Calu3 (cell line): ENCODE results near the gene RRP36. TPM values are rescaled to one million over a fixed set of nuclear protein-coding genes. Genes with fewer than 3 reads are reported as not detected.

Source experiments
- BruUV-seq: library from RNA; stranded (reverse); fragments of 400-500 nt; replicated peaks from 2 replicates; lab custom pipeline; 2021; lab: Mats Ljungman, UMichigan
- CTCF ChIA-PET: fragments of 300-600 bp; sonication (Branson Sonifier 250); formaldehyde crosslinking; loops from one replicate; lab custom pipeline; 2022; ENCODE audit warnings: antibody characterized with exemption; lab: Charles Lee
- DNase-seq: peaks from one replicate; pipeline ENCODE4 v3.0.0; 2022
- H3K27ac Mint-ChIP-seq: one replicate; pipeline ENCODE4 v1.8.0; 2022; ENCODE audit warnings: mixed read lengths; ENCODE audit not compliant: unreplicated experiment
- H3K27me3 Mint-ChIP-seq: one replicate; pipeline ENCODE4 v1.8.0; 2022; ENCODE audit warnings: mixed read lengths; ENCODE audit not compliant: unreplicated experiment
- H3K36me3 Mint-ChIP-seq: one replicate; pipeline ENCODE4 v1.8.0; 2022; ENCODE audit warnings: mild to moderate bottlenecking, moderate library complexity, mixed read lengths; ENCODE audit not compliant: insufficient read depth, unreplicated experiment
- H3K4me1 Mint-ChIP-seq: one replicate; pipeline ENCODE4 v1.8.0; 2022; ENCODE audit warnings: mild to moderate bottlenecking, low read depth, mixed read lengths; ENCODE audit not compliant: unreplicated experiment
- H3K4me3 Mint-ChIP-seq: one replicate; pipeline ENCODE4 v1.8.0; 2022; ENCODE audit warnings: mild to moderate bottlenecking, low read depth, moderate library complexity, mixed read lengths; ENCODE audit not compliant: unreplicated experiment
- H3K9me3 Mint-ChIP-seq: one replicate; pipeline ENCODE4 v1.8.0; 2022; ENCODE audit warnings: low read depth, mixed read lengths; ENCODE audit not compliant: unreplicated experiment
- CTCF ChIP-seq: fragments of 200-600 bp; IDR thresholded peaks from one replicate; pipeline ENCODE4 v1.8.0; 2022; ENCODE audit warnings: antibody characterized with exemption; ENCODE audit not compliant: unreplicated experiment
- intact Hi-C: fragments of 100-400 bp; cut with micrococcal nuclease; formaldehyde crosslinking; loops from one replicate; pipeline ENCODE4 v1.10.0; 2022; ENCODE audit not compliant: unreplicated experiment
- total RNA-seq: library from RNA; stranded (reverse); gene quantifications from 2 replicates; pipeline ENCODE4 v1.2.3, GENCODE V29; 2022

Gene RRP36
- total RNA-seq, 1 experiment from 2014 or later = 101 TPM

GRCh38 chr6:43009124-43009523 is 12.3 kb upstream of the RRP36 start:
- no peak overlapping the region for H3K4me3 Mint-ChIP-seq
- no peaks in the 10 kb centered on the region for H3K9me3 Mint-ChIP-seq
- no peak overlapping the region for H3K27ac Mint-ChIP-seq
- CTCF ChIA-PET = interaction anchor here (1.0 kb wide), 1 partner anchor 25 kb away, joined by 3 read pairs; the partner anchor contains the start of gene PPP2R5D
- H3K27me3 Mint-ChIP-seq = no peaks in the 10 kb centered on the region
- peaks cover 32% of the 10 kb centered on the region for H3K36me3 Mint-ChIP-seq
- no TSS peak for BruUV-seq
- intact Hi-C loops = loop anchor here (2.0 kb wide), 1 partner anchor 134 kb away; no protein-coding TSS in a partner anchor
- H3K4me1 Mint-ChIP-seq = peaks cover 19% of the 10 kb centered on the region
- DNase-seq = peak; percentile 68
- TF ChIP-seq CTCF = peak; percentile 68

GRCh38 chr6:43011207-43011606 is 10.2 kb upstream of the RRP36 start:
- intact Hi-C loops = no loop called here
- DNase-seq = no peak
- Mint-ChIP-seq H3K9me3 (no peaks in the 10 kb centered on the region), H3K27me3 (no peaks in the 10 kb centered on the region), H3K36me3 (peaks cover 36% of the 10 kb centered on the region), H3K4me1 (peaks cover 28% of the 10 kb centered on the region), H3K4me3 (no peak overlapping the region), H3K27ac (no peak overlapping the region)
- no TSS peak for BruUV-seq
- TF ChIP-seq CTCF = no peak
- CTCF ChIA-PET = interaction anchor here (0.6 to 1.4 kb wide), 3 partner anchors 10 to 292 kb away, joined by 3 to 6 read pairs (median 5); no protein-coding TSS in a partner anchor

GRCh38 chr6:43012364-43012763 is 9.1 kb upstream of the RRP36 start:
- Mint-ChIP-seq H3K27me3 (no peaks in the 10 kb centered on the region), H3K4me1 (peaks cover 28% of the 10 kb centered on the region), H3K4me3 (peak overlapping the region; percentile 97), H3K27ac (no peak overlapping the region), H3K9me3 (no peaks in the 10 kb centered on the region), H3K36me3 (peaks cover 30% of the 10 kb centered on the region)
- TF ChIP-seq CTCF = no peak
- BruUV-seq = no TSS peak
- intact Hi-C loops = loop anchor here (2.0 kb wide), 1 partner anchor 16 kb away; no protein-coding TSS in a partner anchor
- CTCF ChIA-PET = interaction anchor here (0.8 to 2.8 kb wide), 2 partner anchors 131 to 170 kb away, joined by 3 to 15 read pairs; partner anchors contain the start of gene CUL9
- DNase-seq = no peak

- DNase-seq = no peak
- intact Hi-C loops = loop anchor here (2.0 kb wide), 1 partner anchor 16 kb away; no protein-coding TSS in a partner anchor
- no peak for TF ChIP-seq CTCF
- no peaks in the 10 kb centered on the region for H3K27me3 Mint-ChIP-seq
- no TSS peak for BruUV-seq
- CTCF ChIA-PET = interaction anchor here (0.7 to 2.8 kb wide), 9 partner anchors 10 to 169 kb away, joined by 3 to 15 read pairs (median 4); partner anchors contain the start of genes CUL7, CUL9, KLC4 and MRPL2
- H3K4me3 Mint-ChIP-seq = peak overlapping the region; percentile 97
- H3K27ac Mint-ChIP-seq = peak overlapping the region; percentile 85
- H3K4me1 Mint-ChIP-seq = peaks cover 28% of the 10 kb centered on the region
- H3K9me3 Mint-ChIP-seq = no peaks in the 10 kb centered on the region
- peaks cover 30% of the 10 kb centered on the region for H3K36me3 Mint-ChIP-seq
Observed at GRCh38 chr6:43013097-43013842, 8.2 kb upstream of the RRP36 start.
